ENCODE measurements around the gene SCYGR2. TPM values are rescaled to one million over a fixed set of nuclear protein-coding genes. Genes with fewer than 3 reads are reported as not detected.

SCYGR2 gene
- total and polyA plus RNA-seq, 9 donors = not detected

GRCh38 chr2:227632827-227633226, 34.1 kb downstream of the SCYGR2 start:
- no peak for DNase-seq
- Histone ChIP-seq H3K27ac (no peak overlapping the region), H3K4me3 (no peak overlapping the region), H3K36me3 (no peaks in the 10 kb centered on the region), H3K27me3 (no peaks in the 10 kb centered on the region), H3K4me1 (ENCODE audit: insufficient read depth) (no peaks in the 10 kb centered on the region), H3K9me3 (no peaks in the 10 kb centered on the region)
- TF ChIP-seq EP300 (IDR thresholded peaks at IDR 0.05) (no peak), POLR2A (IDR thresholded peaks at IDR 0.05) (no peak), CTCF (IDR thresholded peaks at IDR 0.05) (no peak)
- 70 to 83% (median 76%) methylated on average over 6 of the region's 6 CpGs for WGBS, 3 donors
- intact Hi-C loops (cut with DNase I) = no loop called here

- no peaks in the 10 kb centered on the region for H3K36me3 ChIP-seq
- H3K4me1 ChIP-seq (ENCODE audit: insufficient read depth) = no peaks in the 10 kb centered on the region
- no peaks in the 10 kb centered on the region for H3K27me3 ChIP-seq
- H3K9me3 ChIP-seq = no peaks in the 10 kb centered on the region
- intact Hi-C loops (cut with DNase I) = no loop called here
- H3K27ac ChIP-seq = no peak overlapping the region
- DNase-seq = no peak
- no peak for TF ChIP-seq EP300 (IDR thresholded peaks at IDR 0.05)
- no peak for TF ChIP-seq CTCF (IDR thresholded peaks at IDR 0.05)
- TF ChIP-seq POLR2A (IDR thresholded peaks at IDR 0.05) = no peak
- H3K4me3 ChIP-seq = no peak overlapping the region
- WGBS, 3 donors = 37 to 65% (median 41%) methylated on average over 3 of the region's 3 CpGs
Observed at GRCh38 chr2:227634201-227634600, 35.5 kb downstream of the SCYGR2 start.

- no peak overlapping the region for H3K27ac ChIP-seq
- no peaks in the 10 kb centered on the region for H3K4me1 ChIP-seq (ENCODE audit: insufficient read depth)
- H3K27me3 ChIP-seq = no peaks in the 10 kb centered on the region
- H3K36me3 ChIP-seq = no peaks in the 10 kb centered on the region
- intact Hi-C loops (cut with DNase I) = no loop called here
- DNase-seq = no peak
- H3K4me3 ChIP-seq = no peak overlapping the region
- WGBS, 3 donors = 1 to 6% (median 3%) methylated on average over 2 of the region's 2 CpGs
- no peaks in the 10 kb centered on the region for H3K9me3 ChIP-seq
- no peak for TF ChIP-seq EP300 (IDR thresholded peaks at IDR 0.05)
- TF ChIP-seq CTCF (IDR thresholded peaks at IDR 0.05) = no peak
- TF ChIP-seq POLR2A (IDR thresholded peaks at IDR 0.05) = no peak
Observed at GRCh38 chr2:227642656-227643055, 44.0 kb downstream of the SCYGR2 start.

- Histone ChIP-seq H3K27ac (no peak overlapping the region), H3K4me3 (no peak overlapping the region), H3K36me3 (no peaks in the 10 kb centered on the region), H3K9me3 (no peaks in the 10 kb centered on the region), H3K4me1 (ENCODE audit: insufficient read depth) (no peaks in the 10 kb centered on the region), H3K27me3 (no peaks in the 10 kb centered on the region)
- 87 to 91% (median 88%) methylated on average over 5 of the region's 5 CpGs for WGBS, 3 donors
- intact Hi-C loops (cut with DNase I) = no loop called here
- DNase-seq = no peak
- TF ChIP-seq EP300 (IDR thresholded peaks at IDR 0.05) (no peak), CTCF (IDR thresholded peaks at IDR 0.05) (no peak), POLR2A (IDR thresholded peaks at IDR 0.05) (no peak)
Observed at GRCh38 chr2:227643990-227644551, 45.4 kb downstream of the SCYGR2 start.

Other genes starting within 250 kb of the SCYGR2 start
- 1 to 10 TPM in 1 of 7 donors, not detected in 6; 1.4 TPM for gene TM4SF20, start 219.6 kb upstream of the SCYGR2 start, total RNA-seq
- not detected for gene TM4SF20, start 219.6 kb upstream of the SCYGR2 start, polyA plus RNA-seq
- not detected for gene SCYGR1, start 210.9 kb upstream of the SCYGR2 start, total RNA-seq
- not detected for gene SCYGR1, start 210.9 kb upstream of the SCYGR2 start, polyA plus RNA-seq
- gene AGFG1, start 126.7 kb upstream of the SCYGR2 start, total RNA-seq = 10 to 100 TPM; 21.3 to 78.9 (median 52.2) TPM
- 10 to 100 TPM; 22.4 to 49.7 TPM for gene AGFG1, start 126.7 kb upstream of the SCYGR2 start, polyA plus RNA-seq
- gene SCYGR3, start 15.9 kb downstream of the SCYGR2 start, total RNA-seq = not detected
- not detected for gene SCYGR3, start 15.9 kb downstream of the SCYGR2 start, polyA plus RNA-seq
- gene SCYGR4, start 18.6 kb downstream of the SCYGR2 start, total RNA-seq = not detected
- not detected for gene SCYGR4, start 18.6 kb downstream of the SCYGR2 start, polyA plus RNA-seq
- gene SCYGR5, start 67.9 kb downstream of the SCYGR2 start, total RNA-seq = not detected
- gene SCYGR5, start 67.9 kb downstream of the SCYGR2 start, polyA plus RNA-seq = not detected
- gene SLC19A3, start 119.1 kb downstream of the SCYGR2 start, total RNA-seq = 1 to 10 TPM; 1.3 to 5.6 (median 2.8) TPM
- gene SLC19A3, start 119.1 kb downstream of the SCYGR2 start, polyA plus RNA-seq = 1 to 10 TPM in 1 of 2 donors, under 1 TPM in 1; 0.73 to 2.9 TPM
- gene SCYGR6, start 125.9 kb downstream of the SCYGR2 start, total RNA-seq = not detected
- not detected for gene SCYGR6, start 125.9 kb downstream of the SCYGR2 start, polyA plus RNA-seq
- not detected for gene SCYGR7, start 129.4 kb downstream of the SCYGR2 start, total RNA-seq
- not detected for gene SCYGR7, start 129.4 kb downstream of the SCYGR2 start, polyA plus RNA-seq
- not detected for gene SCYGR8, start 147.0 kb downstream of the SCYGR2 start, total RNA-seq
- not detected for gene SCYGR8, start 147.0 kb downstream of the SCYGR2 start, polyA plus RNA-seq
- gene CCL20, start 214.9 kb downstream of the SCYGR2 start, total RNA-seq = 1 to 10 TPM in 1 of 7 donors, under 1 TPM in 1, not detected in 5; 0.43 to 6.4 TPM
- gene CCL20, start 214.9 kb downstream of the SCYGR2 start, polyA plus RNA-seq = 1 to 10 TPM in 1 of 2 donors, under 1 TPM in 1; 0.65 to 4.9 TPM

Data from ovary (tissue), 9 donors.